GM23338 (cell line): ENCODE results near the gene TMTC2. TPM values are rescaled to one million over a fixed set of nuclear protein-coding genes. Genes with fewer than 3 reads are reported as not detected.

Source experiments
- ATAC-seq: fragments of 200-7000 bp; cut with Tn5 transposase; 3 replicates; pipeline ENCODE4 v1.9.1; 2020
- DNase-seq: peaks from one replicate; pipeline ENCODE4 v3.0.0-alpha.2; 2015; ENCODE audit warnings: low spot score
- H2AFZ ChIP-seq: fragments of 200-600 bp; sonication (generic); 2 replicates; pipeline ENCODE4 v1.8.0; 2016; ENCODE audit warnings: antibody characterized with exemption, mild to moderate bottlenecking, moderate library complexity
- H3F3A ChIP-seq: fragments of 200-600 bp; sonication (generic); replicated peaks from 2 replicates; pipeline ENCODE4 v1.8.0; 2017; ENCODE audit warnings: antibody characterized with exemption, mixed run types, low read depth
- H3K27ac ChIP-seq: fragments of 200-600 bp; sonication (generic); 2 replicates; pipeline ENCODE4 v1.6.1; 2016; ENCODE audit warnings: low read depth
- H3K27me3 ChIP-seq: fragments of 200-600 bp; sonication (generic); 2 replicates; pipeline ENCODE4 v1.8.0; 2016; ENCODE audit warnings: mild to moderate bottlenecking, mixed run types, moderate library complexity; ENCODE audit not compliant: insufficient read depth
- H3K36me3 ChIP-seq: fragments of 200-600 bp; sonication (generic); 2 replicates; pipeline ENCODE4 v1.8.0; 2016; ENCODE audit warnings: mild to moderate bottlenecking; ENCODE audit not compliant: insufficient read depth
- H3K4me1 ChIP-seq: fragments of 200-600 bp; sonication (generic); 2 replicates; pipeline ENCODE4 v1.8.0; 2016; ENCODE audit warnings: mild to moderate bottlenecking, moderate library complexity; ENCODE audit not compliant: insufficient read depth
- H3K4me2 ChIP-seq: fragments of 200-600 bp; sonication (generic); 2 replicates; pipeline ENCODE4 v1.7.1; 2017; ENCODE audit warnings: mixed run types
- H3K4me3 ChIP-seq: fragments of 200-600 bp; sonication (generic); 2 replicates; pipeline ENCODE4 v1.6.1; 2016; ENCODE audit warnings: mixed run types
- H3K79me2 ChIP-seq: fragments of 200-600 bp; sonication (generic); replicated peaks from 2 replicates; pipeline ENCODE4 v1.8.0; 2017; ENCODE audit warnings: mild to moderate bottlenecking; ENCODE audit not compliant: insufficient read depth
- H3K9me2 ChIP-seq: fragments of 200-600 bp; sonication (generic); 2 replicates; pipeline ENCODE4 v1.8.0; 2017; ENCODE audit not compliant: insufficient read depth
- H4K20me1 ChIP-seq: fragments of 200-600 bp; sonication (generic); replicated peaks from 2 replicates; pipeline ENCODE4 v1.8.0; 2017; ENCODE audit warnings: mild to moderate bottlenecking; ENCODE audit not compliant: insufficient read depth
- H3K27ac Mint-ChIP-seq: 2 replicates; pipeline ENCODE4 v1.8.0; 2020; ENCODE audit warnings: inconsistent platforms, mild to moderate bottlenecking, moderate library complexity, mixed read lengths
- H3K27me3 Mint-ChIP-seq: 3 replicates; pipeline ENCODE4 v1.8.0; 2022; ENCODE audit warnings: low read depth, mild to moderate bottlenecking, moderate library complexity, mixed read lengths, inconsistent platforms; ENCODE audit not compliant: insufficient read depth, poor library complexity
- H3K36me3 Mint-ChIP-seq: 3 replicates; pipeline ENCODE4 v1.8.0; 2021; ENCODE audit warnings: low read depth, mild to moderate bottlenecking, inconsistent platforms, moderate library complexity, mixed read lengths
- H3K4me1 Mint-ChIP-seq: 3 replicates; pipeline ENCODE4 v1.8.0; 2020; ENCODE audit warnings: mild to moderate bottlenecking, inconsistent platforms, mixed read lengths
- H3K4me3 Mint-ChIP-seq: 3 replicates; pipeline ENCODE4 v1.8.0; 2021; ENCODE audit warnings: moderate library complexity, mild to moderate bottlenecking, inconsistent platforms, mixed read lengths
- H3K9me3 Mint-ChIP-seq: 3 replicates; pipeline ENCODE4 v1.8.0; 2020; ENCODE audit warnings: moderate library complexity, mild to moderate bottlenecking, inconsistent platforms, mixed read lengths
- CREB1 ChIP-seq: fragments of 250-450 bp; sonication (Bioruptor Pico); IDR thresholded peaks from 2 replicates; pipeline ENCODE4 v1.5.0; 2020; ENCODE audit warnings: low read depth, mild to moderate bottlenecking, moderate library complexity
- EZH2 ChIP-seq: fragments of 200-600 bp; sonication (generic); IDR thresholded peaks from one replicate; pipeline ENCODE4 v1.8.0; 2017; ENCODE audit warnings: antibody characterized with exemption, mild to moderate bottlenecking, low read depth; ENCODE audit not compliant: unreplicated experiment
- NANOG ChIP-seq: IDR thresholded peaks from 2 replicates; pipeline ENCODE4 v1.6.1; 2016; ENCODE audit warnings: antibody characterized with exemption, borderline replicate concordance
- POLR2AphosphoS5 ChIP-seq: IDR thresholded peaks from 2 replicates; pipeline ENCODE4 v1.6.1; 2016; ENCODE audit warnings: antibody characterized with exemption, low read depth
- STAT1 ChIP-seq: IDR thresholded peaks from one replicate; pipeline ENCODE4 v1.6.1; 2016; ENCODE audit warnings: antibody characterized with exemption; ENCODE audit not compliant: unreplicated experiment
- ZNF114 ChIP-seq: fragments of 250-450 bp; sonication (Bioruptor Pico); IDR thresholded peaks from 2 replicates; pipeline ENCODE4 v1.5.0; 2020; ENCODE audit warnings: mild to moderate bottlenecking, moderate library complexity
- ZNF331 ChIP-seq: fragments of 250-450 bp; sonication (Bioruptor Pico); IDR thresholded peaks from 2 replicates; pipeline ENCODE4 v1.5.0; 2020; ENCODE audit warnings: low read depth, mild to moderate bottlenecking, moderate library complexity
- polyA plus RNA-seq: library from polyadenylated mRNA; unstranded; fragments of >200 nt; fragmentation: Nextera tagmentation; extraction: Ambion mirVana; gene quantifications from 2 replicates; pipeline ENCODE4 v1.2.1, GENCODE V29; 2016
- total RNA-seq: library from RNA; depleted of rRNA; stranded (reverse); fragments of >200 nt; shearing (Covaris generic); gene quantifications from 2 replicates; pipeline ENCODE4 v1.2.3, GENCODE V29; 2014
- TF ChIP-seq, protein P1 (sequence below): IDR thresholded peaks from one replicate; pipeline ENCODE4 v1.6.1; 2018; ENCODE audit warnings: antibody characterized with exemption; ENCODE audit not compliant: unreplicated experiment
- TF ChIP-seq, protein P2 (sequence below): IDR thresholded peaks from 2 replicates; pipeline ENCODE4 v1.6.1; 2016; ENCODE audit warnings: antibody characterized with exemption
- TF ChIP-seq, protein P3 (sequence below), 2 experiments: fragments of 200-600 bp in 1 of 2; sonication (generic) in 1 of 2; conservative IDR thresholded peaks; 2 replicates each; pipeline versions ENCODE4 v1.5.1 to v1.6.1; 2016 to 2017; ENCODE audit warnings: antibody characterized with exemption in 2 of 2, low read depth in 2 of 2, mild to moderate bottlenecking in 2 of 2, moderate library complexity in 1 of 2

Gene TMTC2
- total and polyA plus RNA-seq, 2 experiments from 2014 or later, result 0.57 to 6.5 TPM

DNA sequence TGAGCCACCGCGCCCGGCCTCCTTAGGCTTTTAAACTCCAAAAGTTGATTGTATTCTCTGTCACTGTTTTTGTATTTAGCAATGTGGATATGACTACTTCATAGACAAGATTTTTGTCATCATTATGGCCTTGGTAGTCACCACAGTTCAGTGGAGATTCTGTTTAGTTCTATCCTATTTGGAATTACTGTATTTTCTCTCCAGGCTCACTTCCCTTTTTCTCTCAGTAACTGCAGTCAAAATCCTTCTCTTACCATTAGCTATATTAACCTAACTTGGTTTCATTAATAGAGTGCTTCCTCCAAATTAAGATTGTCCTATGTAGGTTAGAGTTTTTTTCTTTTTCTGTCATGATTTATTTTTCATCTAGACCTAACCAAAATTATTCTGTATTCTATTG is 283.9 kb downstream of the TMTC2 start (continued):
- TF ChIP-seq, protein P1, sequence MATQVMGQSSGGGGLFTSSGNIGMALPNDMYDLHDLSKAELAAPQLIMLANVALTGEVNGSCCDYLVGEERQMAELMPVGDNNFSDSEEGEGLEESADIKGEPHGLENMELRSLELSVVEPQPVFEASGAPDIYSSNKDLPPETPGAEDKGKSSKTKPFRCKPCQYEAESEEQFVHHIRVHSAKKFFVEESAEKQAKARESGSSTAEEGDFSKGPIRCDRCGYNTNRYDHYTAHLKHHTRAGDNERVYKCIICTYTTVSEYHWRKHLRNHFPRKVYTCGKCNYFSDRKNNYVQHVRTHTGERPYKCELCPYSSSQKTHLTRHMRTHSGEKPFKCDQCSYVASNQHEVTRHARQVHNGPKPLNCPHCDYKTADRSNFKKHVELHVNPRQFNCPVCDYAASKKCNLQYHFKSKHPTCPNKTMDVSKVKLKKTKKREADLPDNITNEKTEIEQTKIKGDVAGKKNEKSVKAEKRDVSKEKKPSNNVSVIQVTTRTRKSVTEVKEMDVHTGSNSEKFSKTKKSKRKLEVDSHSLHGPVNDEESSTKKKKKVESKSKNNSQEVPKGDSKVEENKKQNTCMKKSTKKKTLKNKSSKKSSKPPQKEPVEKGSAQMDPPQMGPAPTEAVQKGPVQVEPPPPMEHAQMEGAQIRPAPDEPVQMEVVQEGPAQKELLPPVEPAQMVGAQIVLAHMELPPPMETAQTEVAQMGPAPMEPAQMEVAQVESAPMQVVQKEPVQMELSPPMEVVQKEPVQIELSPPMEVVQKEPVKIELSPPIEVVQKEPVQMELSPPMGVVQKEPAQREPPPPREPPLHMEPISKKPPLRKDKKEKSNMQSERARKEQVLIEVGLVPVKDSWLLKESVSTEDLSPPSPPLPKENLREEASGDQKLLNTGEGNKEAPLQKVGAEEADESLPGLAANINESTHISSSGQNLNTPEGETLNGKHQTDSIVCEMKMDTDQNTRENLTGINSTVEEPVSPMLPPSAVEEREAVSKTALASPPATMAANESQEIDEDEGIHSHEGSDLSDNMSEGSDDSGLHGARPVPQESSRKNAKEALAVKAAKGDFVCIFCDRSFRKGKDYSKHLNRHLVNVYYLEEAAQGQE, result no peak

DNA sequence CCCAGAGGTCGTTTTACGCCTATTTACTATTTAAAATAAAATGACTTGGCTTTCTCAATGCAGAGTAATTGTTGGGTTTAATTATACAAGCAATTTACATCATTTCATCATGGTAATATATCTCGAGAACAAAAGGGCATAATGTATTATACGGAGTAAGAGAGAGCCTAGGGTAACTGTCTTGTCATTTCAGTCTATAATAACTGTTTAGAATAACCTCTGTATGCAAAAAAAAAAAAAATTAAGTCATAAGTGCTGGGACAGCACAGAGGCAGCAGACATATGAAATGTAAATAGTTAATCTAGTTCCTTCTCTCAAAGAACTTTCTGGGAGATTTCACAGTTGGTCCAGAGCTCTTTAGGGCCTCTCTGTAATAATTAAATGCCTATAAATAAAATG is 284.9 kb downstream of the TMTC2 start:
- Mint-ChIP-seq H3K36me3 (no peaks in the 10 kb centered on the region), H3K27me3 (no peaks in the 10 kb centered on the region), H3K4me3 (no peak overlapping the region), H3K27ac (no peak overlapping the region), H3K4me1 (peaks cover 3% of the 10 kb centered on the region; the same call in 2 of the 3 replicates), H3K9me3 (no peaks in the 10 kb centered on the region)
- Histone ChIP-seq H3K27me3 (no peaks in the 10 kb centered on the region), H3K79me2 (no peaks in the 10 kb centered on the region), H3K27ac (no peak overlapping the region), H3K4me1 (no peaks in the 10 kb centered on the region), H3K4me2 (no peak overlapping the region), H2AFZ (no peak overlapping the region), H3F3A (no peaks in the 10 kb centered on the region), H4K20me1 (no peaks in the 10 kb centered on the region), H3K4me3 (no peak overlapping the region), H3K9me2 (no peaks in the 10 kb centered on the region), H3K36me3 (no peaks in the 10 kb centered on the region)
- DNase-seq (no peak), ATAC-seq (no peak)
- TF ChIP-seq, protein P2, sequence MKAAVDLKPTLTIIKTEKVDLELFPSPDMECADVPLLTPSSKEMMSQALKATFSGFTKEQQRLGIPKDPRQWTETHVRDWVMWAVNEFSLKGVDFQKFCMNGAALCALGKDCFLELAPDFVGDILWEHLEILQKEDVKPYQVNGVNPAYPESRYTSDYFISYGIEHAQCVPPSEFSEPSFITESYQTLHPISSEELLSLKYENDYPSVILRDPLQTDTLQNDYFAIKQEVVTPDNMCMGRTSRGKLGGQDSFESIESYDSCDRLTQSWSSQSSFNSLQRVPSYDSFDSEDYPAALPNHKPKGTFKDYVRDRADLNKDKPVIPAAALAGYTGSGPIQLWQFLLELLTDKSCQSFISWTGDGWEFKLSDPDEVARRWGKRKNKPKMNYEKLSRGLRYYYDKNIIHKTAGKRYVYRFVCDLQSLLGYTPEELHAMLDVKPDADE, result no peak
- TF ChIP-seq ZNF331 (CRISPR knock-in tag) (no peak), EZH2 (no peak), ZNF114 (no peak), CREB1 (CRISPR knock-in tag) (no peak), STAT1 (no peak), NANOG (no peak), POLR2AphosphoS5 (no peak)
- TF ChIP-seq, protein P1, result no peak
- TF ChIP-seq, protein P3, sequence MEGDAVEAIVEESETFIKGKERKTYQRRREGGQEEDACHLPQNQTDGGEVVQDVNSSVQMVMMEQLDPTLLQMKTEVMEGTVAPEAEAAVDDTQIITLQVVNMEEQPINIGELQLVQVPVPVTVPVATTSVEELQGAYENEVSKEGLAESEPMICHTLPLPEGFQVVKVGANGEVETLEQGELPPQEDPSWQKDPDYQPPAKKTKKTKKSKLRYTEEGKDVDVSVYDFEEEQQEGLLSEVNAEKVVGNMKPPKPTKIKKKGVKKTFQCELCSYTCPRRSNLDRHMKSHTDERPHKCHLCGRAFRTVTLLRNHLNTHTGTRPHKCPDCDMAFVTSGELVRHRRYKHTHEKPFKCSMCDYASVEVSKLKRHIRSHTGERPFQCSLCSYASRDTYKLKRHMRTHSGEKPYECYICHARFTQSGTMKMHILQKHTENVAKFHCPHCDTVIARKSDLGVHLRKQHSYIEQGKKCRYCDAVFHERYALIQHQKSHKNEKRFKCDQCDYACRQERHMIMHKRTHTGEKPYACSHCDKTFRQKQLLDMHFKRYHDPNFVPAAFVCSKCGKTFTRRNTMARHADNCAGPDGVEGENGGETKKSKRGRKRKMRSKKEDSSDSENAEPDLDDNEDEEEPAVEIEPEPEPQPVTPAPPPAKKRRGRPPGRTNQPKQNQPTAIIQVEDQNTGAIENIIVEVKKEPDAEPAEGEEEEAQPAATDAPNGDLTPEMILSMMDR (conservative IDR thresholded peaks at IDR 0.05; ENCODE audit: low read depth in 2 of 2), result no peak
